HG03442 (cell line): ENCODE measurements around the gene MEAF6.
"Not testable (repeated sequence)": the region's sequence is repeated elsewhere in the genome, so short reads cannot be mapped to it uniquely, and the experiment has no call there.

Experiments used
- ATAC-seq: cut with Tn5 transposase; IDR thresholded peaks from one replicate; pipeline ENCODE4 v1.9.1; 2021; ENCODE audit warnings: mild to moderate bottlenecking, moderate library complexity; ENCODE audit not compliant: unreplicated experiment

The MEAF6 gene

DNA sequence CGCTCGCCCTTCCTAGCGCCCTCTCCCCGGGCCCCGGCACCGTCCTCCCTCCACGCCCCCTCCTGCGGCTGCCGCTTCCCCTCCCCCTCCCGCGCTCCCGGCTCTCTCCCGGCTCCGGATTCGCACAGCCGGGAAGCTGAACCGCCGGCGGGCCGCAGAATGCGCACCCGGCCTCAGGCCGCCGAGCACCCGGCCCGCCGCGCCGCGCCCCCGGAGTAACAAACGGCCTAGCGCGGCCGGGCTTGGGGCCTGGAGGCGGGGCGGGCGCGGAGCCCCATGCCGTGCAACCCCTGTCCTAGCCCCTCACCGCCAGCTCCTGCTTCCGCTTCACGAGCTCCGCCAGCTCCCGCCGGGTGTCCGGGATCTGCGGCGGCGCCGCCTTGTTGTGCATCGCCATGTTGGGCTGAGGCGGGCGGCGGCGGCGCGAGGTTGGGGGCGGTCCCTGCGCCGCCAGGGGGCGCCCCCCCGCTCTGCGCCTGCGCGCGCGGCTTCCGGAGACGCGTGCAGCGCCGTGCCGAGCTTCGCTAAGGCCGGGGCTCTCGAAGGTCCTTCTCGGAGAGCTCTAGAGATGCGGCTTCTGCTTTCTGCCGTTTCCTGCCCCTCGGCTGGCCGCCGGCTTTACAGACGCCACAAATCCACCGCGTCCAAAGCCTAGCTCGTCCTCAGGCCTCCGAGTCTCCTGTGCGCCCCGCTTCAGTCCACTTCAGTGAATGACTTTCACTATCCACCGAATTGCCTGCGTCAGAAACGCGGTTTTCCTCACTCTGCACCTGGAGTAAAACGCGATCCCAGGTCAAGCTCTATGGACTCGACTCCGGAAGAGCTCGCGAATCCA is at the start of gene MEAF6:
Gene MEAF6, minus strand, starts transcription at position 417 of the 835 bp plus-strand sequence. Its CDS starts 20 bp downstream, at position 397.
- peak; percentile 83 for ATAC-seq

GRCh38 chr1:37562984-37563383 is 48.4 kb upstream of the MEAF6 start:
- ATAC-seq = no peak

GRCh38 chr1:37561133-37562132 is 46.9 kb upstream of the MEAF6 start:
- ATAC-seq = no peak

GRCh38 chr1:37560401-37561132 is 46.0 kb upstream of the MEAF6 start:
- ATAC-seq = no peak

DNA sequence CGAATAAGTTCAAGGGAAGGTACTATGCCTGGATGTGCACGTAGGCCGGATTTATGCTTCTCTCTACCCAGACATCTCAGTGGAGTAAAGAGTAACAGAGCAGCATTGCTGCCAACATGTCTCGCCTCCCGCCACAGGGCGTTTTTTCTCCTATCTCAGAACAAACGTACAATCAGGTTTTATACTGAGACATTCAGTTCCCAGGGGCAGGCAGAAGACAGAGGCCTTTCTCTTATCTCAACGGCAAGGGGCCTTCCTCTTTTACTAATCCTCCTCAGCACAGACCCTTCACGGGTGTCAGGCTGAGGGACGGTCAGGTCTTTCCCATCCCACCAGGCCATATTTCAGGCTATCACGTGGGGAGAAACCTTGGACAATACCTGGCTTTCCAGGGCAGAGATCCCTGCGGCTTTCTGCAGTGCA is 45.4 kb upstream of the MEAF6 start:
- ATAC-seq = not testable (repeated sequence)

GRCh38 chr1:37559080-37559479 is 44.5 kb upstream of the MEAF6 start:
- no peak for ATAC-seq

DNA sequence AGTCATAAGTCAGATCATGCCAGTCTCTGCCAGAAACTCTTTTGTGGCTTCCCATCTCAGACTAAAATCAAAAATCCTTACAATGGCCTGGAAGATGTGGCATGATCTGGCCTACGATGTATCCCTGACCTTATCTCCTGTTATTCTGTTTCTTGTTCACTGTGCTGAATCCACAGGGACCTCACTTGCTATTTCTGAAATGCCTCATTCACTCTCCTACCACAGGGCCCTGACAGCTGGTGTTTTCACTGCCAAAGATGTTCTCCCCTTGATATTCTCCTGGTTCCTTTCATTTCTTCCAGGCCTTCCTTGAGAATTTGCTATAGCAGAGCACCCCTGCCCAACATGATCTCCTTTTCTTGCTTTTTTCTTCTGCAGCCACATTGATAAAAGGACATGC is 43.8 kb upstream of the MEAF6 start:
- no peak for ATAC-seq

GRCh38 chr1:37557402-37557801 is 42.8 kb upstream of the MEAF6 start:
- ATAC-seq = no peak

GRCh38 chr1:37556712-37557196 is 42.2 kb upstream of the MEAF6 start, which contains the start of gene DNALI1:
DNALI1 (plus strand) TSS chr1:37556940; CDS start chr1:37556995, 55 bp downstream.
- no peak for ATAC-seq

- peak; percentile 80 for ATAC-seq
Observed at GRCh38 chr1:37553927-37554808, 39.6 kb upstream of the MEAF6 start, which contains the start of gene SNIP1. SNIP1 (minus strand) TSS chr1:37554293; CDS start chr1:37554229, 64 bp downstream.

DNA sequence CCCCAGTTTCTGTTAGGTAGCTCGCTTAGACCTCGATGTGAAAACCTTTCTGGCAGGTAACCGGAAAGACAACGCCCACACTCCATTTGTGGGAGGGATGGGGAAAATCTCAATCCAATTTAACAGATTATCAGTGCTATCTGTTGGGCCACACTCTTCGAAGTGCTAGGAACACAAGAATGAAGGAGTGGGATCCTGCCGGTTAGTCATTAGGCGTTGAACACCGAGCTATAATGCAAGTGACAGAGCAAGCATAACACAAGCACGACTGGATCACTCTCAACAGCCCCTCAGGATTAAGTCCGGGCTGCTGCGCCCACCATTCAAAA is 39.0 kb upstream of the MEAF6 start:
- no peak for ATAC-seq

DNA sequence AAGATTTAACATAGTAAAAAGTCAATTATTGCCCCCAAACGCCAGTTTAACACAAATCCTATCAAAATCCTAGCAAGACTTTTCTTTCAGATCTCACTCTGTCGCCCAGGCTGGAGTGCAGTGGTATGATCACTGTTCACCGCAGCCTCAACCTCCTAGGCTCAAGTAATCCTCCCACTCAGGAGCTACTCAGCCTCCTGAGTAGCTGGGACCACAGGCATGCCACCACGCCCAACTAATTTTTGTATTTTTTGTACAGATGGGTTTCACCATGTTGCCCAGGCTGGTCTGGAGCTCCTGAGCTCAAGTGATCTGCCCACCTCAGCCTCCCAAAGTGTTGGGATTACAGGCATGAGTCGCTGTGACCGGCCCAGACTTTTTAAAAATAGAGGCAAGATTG is 34.8 kb upstream of the MEAF6 start:
- ATAC-seq = no peak

- no peak for ATAC-seq
Observed at GRCh38 chr1:37545019-37545418, 30.5 kb upstream of the MEAF6 start.

GRCh38 chr1:37544530-37544929 is 30.0 kb upstream of the MEAF6 start:
- no peak for ATAC-seq

- no peak for ATAC-seq
Observed at GRCh38 chr1:37540036-37540785, 25.6 kb upstream of the MEAF6 start.

- ATAC-seq = not testable (repeated sequence)
Observed at GRCh38 chr1:37539154-37539553, 24.6 kb upstream of the MEAF6 start.

GRCh38 chr1:37537378-37537777 is 22.8 kb upstream of the MEAF6 start:
- no peak for ATAC-seq

DNA sequence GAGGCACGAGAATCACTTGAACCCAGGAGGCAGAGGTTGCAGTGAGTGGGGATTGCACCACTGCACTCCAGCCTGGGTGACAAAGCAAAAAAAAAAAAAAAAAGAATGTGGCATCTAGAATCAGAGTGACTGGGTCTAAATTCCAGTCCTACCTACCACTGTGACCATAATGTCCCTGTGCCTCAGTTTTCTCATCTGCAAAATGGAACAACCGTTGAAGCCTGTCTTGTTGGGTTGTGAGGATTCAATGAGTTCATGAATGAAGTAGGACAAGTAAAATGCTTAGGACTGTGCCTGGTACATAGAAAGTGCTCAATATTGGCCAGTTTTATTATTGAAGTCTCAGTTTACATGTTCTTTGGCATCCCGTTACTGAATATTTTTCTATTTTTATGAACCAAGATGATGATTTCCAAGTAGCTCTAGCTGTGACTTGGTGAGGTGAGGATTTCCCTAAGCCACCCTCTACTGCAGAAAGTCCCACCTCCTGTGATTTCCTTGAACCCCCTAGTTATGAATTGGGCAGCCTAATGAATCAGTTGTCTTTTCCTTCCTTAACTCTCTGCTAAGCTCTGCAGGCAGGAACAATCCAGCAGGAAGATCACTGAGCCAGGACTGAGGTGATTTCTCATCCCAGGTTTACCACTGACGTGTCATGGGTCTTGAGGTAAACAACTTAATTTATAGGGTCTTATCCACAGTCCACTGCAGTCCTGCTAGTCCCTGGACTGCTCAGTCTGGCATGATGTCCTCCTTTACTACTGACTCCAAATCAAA is 18.9 kb upstream of the MEAF6 start:
- no peak for ATAC-seq
